ENCODE data around the gene RPS14.

RPS14 gene

DNA sequence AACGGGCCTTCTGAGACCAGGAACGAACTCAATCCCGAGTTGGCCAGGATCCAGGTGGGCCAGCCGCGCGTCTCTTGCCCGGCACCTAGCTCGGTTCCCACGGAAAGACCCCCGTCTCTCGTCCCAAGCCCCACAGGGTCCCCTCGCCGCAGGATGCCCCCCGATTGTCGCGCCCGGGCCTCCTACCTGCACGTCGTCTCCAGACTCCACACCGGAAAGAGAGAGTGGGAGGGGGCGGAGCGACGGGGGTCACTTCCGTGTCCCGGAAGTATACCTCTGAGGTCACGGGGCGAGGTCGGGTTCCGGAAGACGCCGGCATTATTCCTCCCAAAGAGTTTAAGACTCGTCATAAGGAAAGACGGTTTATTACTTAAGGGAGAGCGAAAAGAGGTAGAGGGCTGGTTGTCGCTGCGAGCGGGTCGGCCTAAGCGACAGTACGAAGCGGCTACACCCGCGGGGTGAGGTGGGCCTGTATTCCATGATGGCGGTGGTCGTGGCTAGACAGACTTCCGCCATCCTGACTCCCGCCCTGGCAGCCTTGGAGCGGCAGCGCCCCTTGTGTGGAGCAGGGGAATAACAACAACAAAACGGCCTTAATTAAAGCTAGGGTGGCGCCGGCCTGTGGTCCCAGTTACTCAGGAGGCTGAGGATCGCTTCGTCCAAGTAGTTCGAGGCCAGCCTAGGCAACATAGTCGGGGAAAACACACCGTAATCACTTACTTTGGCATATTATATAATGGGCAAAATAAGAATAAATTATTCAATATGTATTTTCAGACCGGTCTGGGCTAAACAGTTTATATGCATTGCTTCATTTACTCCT is at the start of gene RPS14:
Gene RPS14 (minus strand): TSS at position 223 of the 823 bp plus-strand sequence. CDS start 2,006 bp downstream, outside the sequence.
- peak; percentile 98 for DNase-seq

DNA sequence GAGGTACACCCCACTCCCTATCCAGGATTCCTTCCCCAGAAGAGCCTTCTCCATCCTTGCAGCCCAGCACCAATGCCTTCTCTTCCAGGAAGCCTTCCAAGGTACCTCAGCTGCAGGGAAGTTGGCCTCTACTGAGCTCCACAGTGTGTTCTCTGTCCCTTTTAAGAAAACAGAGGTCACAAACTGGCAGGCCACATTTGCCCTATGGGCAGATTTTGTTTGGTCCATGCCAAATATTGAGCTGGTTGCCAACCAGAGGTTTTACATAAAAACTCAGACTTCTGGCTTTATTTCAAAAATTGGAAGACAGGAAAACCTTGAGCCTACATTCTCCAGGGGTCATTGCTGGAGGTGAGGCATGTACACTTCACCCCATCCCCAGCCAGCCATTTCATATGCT is 49.4 kb upstream of the RPS14 start:
- DNase-seq = no peak

- no peak for DNase-seq
Observed at GRCh38 chr5:150498501-150498900, 49.0 kb upstream of the RPS14 start.

DNA sequence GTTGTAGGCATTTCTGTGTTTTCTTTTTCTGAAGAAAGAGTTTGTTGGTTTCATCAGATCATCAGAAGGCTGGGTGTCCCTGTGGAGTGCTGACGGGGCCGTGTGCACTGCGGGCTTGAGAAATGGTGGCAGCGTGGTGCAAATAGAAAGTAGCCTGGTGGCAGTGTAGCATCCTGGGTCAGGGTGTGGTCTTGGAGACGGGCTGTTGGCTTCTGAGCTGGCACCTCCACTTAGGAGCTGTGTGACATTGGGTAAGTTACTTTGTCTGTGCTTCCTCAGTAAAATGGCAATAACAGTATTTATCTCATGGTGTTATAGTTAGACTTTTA is 48.4 kb upstream of the RPS14 start:
- DNase-seq = no peak

DNA sequence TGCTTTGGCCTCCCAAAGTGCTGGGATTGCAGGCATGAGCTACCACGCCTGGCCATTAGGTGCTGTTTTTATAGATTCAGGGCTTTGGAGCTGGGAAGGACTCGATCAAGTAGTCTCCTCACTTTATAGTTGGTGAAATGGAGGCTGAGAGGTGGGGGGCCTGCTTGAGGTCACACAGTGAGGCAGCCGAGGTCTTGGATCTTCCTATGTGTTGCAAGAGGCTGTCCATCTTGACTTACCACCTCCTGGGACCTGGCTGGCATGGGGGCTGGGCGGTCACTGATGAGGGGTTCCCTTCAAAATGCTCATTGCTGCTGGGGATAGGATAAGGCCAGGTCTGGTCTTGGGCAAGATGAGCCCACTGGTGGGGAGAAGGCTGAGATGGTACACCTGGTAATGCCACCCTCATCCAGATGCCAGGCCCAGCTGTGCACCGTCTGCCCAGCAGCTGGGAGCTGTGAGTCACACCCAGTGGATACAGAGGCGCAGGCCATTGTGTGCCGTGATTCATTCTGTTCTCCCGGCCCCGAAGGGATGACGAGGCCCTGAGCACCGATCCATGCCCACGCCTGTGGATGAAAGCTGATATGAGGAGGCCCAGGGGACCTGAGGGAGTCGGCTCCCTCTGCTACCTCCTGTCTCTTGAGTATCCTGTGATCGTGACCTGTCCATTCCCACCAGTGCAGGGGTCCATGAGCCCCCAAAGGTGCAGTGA is 47.9 kb upstream of the RPS14 start:
- DNase-seq = no peak

DNA sequence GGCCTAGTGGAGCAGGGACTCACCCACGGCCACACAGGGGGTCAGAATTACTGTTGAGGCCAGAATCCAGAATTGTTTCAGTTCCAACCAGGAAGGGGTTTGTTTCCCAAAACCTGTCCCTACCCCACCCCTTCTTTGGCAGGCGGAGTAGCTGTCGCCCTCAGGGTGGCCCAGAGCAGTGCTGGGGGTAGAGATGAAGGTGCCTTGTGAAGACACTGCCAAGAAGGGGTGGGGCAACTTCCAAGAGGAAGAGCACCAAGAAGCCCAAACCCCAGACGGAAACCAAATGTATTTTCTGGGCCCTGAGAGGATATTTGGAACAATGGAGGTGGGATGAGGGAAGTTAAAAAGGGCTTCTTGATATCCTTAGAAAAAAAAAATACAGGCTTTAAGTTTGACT is 47.0 kb upstream of the RPS14 start:
- DNase-seq = no peak

DNA sequence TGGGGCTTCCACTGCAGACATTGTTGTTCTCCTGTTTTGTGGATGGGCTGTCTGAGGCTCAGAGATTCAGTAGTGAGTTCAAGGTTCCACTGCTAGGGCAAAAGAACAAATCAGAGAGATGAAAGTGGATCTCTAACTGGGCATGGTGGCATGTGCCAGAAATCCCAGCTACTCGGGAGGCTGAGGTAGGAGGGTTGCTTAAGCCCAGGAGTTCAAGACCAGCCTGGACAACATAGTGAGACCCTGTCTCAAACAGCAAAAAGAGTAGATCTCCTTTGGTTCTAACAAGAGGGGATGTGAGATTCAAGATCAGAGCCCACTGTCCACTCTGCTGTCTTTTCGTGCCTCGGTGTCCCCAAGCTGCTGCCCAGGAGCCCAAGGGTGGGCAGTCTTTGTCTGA is 46.6 kb upstream of the RPS14 start:
- DNase-seq = no peak

DNA sequence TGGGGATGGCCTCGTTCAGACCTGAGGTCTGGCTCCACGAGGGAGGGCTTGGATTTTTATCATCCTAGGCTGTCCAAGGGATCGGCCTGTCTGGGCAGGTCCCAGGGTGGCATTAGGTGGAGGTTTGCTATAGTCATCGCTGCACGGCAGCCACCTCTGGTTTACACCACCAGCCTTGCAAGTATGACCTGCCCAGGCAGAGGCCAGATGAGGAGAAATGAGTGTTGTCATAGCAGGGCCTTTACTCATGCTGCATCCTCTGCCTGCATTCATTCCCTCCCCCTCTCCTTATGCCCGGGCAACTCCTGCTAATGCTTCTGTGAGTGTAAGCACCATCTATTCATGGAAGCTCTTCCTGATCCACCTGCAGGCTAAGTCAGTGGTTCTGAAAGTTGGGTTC is 43.1 kb upstream of the RPS14 start:
- DNase-seq = no peak

DNA sequence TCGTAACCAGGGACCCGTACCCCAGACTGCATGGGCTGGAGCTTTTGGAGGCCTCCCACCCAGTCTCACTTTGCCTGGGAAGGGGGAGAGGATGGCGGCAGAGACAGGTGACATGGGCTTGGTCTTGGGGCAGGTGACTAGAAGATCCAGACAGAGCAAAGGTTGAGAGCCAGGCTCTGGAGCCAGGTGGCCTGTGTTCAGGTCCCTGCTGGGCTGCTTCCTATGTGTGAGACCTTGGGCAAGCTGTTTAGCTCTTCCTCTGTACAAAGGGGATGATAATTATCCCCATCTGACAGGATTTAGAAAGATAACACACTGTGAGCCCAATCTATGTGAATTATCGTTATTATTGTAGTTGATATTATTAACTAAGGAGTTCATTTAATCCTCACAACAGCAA is 42.3 kb upstream of the RPS14 start:
- no peak for DNase-seq

GRCh38 chr5:150490754-150491153 is 41.2 kb upstream of the RPS14 start:
- DNase-seq = no peak

GRCh38 chr5:150490296-150490669 is 40.7 kb upstream of the RPS14 start:
- DNase-seq = no peak

DNA sequence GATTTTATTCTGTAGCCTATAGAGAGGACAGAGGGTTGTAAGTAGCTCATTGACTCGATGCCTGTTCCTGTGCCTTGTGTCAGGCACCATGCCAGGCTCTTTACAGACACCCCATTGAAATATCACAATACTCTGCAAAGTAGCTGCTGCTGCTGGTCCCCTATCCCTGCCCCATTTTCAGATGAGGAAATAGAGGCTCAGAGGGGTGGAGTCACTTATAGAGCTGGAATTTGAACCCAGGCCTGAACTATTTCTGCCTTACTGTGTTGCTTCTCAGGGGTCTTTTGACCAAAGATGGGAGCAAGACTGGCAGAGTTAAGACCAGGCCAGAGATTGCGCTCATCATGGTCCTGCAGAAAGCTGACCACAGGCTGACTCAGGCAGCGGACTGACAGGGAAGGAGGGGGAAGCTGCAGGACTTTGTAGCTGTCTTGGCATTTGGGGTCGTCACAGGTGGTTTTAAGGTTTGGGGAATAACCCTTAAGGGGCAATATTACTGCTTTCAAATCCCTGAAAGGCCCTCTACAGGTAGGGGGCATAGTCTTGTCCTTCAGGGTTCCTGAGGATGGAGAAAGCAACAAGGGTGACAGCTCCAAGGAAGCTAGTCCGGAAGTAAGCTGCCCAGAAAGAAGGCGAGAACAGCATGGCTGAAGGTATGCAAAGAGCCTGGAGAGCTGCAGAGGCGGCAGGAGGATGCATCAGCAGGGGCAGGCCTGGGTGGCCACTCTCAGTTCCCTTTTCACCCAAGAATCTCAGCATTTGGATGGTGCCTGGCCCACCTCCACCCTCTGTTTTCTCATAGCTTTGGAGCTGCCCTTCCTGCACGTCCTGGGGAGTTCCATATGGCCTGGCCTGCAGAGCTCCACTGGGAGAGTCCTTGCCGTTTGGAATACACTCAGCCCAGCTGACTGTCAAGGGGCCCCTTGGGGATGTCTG is 40.1 kb upstream of the RPS14 start:
- no peak for DNase-seq

- DNase-seq = no peak
Observed at GRCh38 chr5:150488519-150489359, 39.2 kb upstream of the RPS14 start.

DNA sequence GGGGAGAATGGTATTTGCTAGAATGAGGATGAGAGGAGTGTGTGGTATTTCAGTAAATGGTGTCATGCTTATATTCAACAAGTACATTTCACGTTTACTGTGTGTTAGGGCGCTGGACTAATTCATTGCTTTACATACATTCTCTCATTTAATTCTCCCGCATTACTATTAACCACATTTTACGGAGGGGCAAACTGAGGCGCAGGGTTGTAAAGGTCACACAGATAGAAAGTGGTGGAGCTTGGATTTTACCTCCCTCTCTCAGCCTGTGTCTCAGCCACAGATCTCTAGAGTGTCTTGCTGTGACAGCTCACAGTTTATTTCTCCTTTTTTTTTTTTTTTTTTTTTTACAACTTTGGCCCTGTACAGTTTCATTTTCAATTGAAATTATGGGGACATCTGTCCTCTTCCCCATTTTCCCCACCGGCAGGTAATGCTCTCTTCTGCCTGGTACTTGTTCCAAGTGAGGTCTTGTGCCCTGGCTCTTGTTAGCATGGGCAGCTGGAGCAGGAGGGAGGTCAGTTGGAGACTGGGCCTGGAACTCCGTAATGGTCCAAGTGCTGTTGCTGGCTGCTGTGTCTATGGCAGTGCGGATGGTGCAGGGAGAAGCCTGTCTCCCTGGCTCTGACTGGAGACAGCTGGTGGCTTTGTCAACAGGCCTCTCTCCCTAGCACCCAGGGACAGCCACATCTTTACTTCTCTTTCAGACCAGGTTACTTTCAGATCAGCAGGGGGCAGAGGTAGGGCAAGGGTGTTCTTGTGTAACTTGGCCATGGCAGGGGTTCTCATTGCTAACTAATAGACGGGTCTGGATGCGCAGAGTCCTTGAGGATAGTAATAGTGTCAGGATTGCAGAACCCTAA is 37.9 kb upstream of the RPS14 start:
- no peak for DNase-seq

GRCh38 chr5:150486402-150487198 is 37.1 kb upstream of the RPS14 start:
- peak; percentile 86 for DNase-seq

DNA sequence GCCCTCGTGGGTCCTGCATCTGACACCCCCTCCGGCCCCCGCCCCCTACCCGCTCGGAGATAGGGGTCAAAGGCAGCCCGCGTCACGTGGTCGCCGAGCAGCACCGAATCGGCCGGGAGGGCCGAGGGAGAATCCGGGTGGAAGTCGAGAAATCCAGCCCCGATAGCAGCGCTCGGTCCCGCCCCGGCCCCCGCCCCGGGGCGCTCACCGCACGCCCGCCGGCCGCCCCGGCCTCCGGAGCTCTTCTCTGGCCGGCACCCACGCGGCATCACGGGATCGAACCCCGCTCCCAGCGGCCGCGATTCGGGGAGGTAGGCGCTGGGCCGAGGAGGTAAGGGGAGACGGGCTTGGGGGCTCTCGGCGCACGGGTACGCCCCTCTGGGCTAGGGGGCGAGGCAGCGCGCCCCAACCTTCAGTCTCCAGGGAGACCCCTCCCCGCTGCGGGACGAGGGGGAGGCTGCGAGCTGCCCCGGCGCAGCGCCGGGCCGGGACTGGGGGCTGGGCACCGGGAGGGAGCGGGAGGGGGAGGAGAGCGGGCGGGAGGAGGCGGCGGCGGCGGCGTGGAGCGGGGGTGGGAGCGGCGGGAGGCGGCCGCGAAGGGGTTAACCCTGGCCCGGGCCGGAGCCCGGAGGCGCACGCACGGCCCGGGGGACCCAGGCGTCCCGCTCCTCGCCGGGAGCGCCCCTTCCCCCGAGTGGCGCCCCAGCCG is 36.3 kb upstream of the RPS14 start:
- peak; percentile 83 for DNase-seq

- no peak for DNase-seq
Observed at GRCh38 chr5:150484964-150485692, 35.6 kb upstream of the RPS14 start.

DNA sequence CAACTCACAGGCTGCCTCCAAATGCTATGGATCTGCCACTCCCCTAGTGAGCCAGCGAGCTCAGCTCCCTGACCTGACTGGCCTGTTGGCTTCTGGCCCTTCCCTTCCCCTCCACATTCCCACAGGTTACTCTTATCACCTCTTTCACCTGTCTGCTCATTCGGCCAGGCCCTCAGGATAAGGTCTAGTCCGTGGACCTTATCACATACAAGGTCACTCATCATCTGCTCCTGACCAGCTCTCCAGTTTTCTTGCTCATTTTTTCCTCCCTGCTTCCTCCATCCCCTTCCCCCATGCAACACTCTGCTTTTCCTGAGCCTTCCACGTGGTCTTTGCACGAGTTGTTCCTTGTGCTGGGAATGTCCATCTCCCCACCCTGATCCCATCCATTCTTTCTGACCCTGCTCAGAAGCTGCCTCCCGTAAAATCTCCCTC is 32.5 kb upstream of the RPS14 start:
- no peak for DNase-seq

DNA sequence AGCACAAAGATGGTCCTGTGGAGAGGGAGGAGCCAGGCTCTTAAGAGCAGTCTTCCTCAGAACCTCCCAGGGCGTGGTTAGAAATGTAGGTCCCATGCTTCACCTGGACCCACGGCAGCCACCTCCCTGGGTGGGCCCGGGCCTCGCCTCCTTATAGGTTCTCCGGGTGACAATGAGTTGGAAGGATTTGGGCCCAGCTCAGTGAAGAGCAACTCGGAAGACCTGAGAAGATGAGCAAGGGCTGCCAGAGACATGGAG is 32.1 kb upstream of the RPS14 start:
- no peak for DNase-seq

Measured in right forelimb (tissue), 1 donor.